GM10847 (cell line): Measurements from ENCODE around the gene CKAP2.

Experiments used
- POLR2A ChIP-seq: IDR thresholded peaks from 2 replicates; pipeline ENCODE4 v1.6.1; 2011; ENCODE audit not compliant: insufficient read length; ENCODE audit errors: extremely low read depth

Gene CKAP2

DNA sequence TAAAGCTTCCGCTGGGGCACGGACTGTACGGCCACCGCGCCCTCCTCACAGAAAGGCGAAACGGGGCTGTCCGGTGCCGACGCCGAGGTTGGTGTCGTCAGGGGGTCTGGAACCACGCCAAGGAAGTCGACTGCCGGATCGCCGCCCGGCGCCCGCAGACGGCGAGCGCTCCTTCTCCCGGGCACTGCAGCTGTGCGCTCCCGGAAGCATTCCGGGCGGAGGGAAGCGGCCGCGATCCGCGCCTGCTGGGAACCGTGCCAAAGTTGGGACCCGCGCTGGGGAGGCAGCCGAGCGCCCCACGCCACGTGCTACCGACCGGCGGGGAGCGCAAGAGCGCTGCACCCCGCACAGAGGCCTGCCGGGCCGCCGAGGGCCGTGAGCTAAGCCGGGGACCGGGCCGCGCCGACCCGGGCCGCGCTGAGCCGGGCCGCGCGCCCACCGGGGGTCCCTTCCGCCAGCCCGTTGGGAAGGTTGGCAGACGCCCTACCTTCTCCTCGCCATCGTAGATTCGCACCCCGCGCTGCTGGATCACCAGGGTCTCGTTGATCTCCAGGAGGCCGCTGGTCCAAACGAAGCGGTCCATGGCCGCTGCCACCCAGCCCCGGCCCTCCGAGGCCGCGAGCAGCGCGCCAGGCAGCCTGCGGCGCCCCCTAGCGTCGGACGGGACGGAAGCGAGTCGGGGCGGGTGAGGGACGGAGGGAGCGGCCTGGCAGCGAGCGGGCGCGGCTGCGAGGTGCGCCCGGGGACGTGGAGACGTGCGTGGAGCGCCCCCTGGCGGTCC, 5.1 kb upstream of the CKAP2 start, which contains the start of gene VPS36:
VPS36 (minus strand) TSS at position 623 of the 781 bp plus-strand sequence; CDS start at position 583, 40 bp downstream.
- TF ChIP-seq POLR2A = peak; percentile 84

DNA sequence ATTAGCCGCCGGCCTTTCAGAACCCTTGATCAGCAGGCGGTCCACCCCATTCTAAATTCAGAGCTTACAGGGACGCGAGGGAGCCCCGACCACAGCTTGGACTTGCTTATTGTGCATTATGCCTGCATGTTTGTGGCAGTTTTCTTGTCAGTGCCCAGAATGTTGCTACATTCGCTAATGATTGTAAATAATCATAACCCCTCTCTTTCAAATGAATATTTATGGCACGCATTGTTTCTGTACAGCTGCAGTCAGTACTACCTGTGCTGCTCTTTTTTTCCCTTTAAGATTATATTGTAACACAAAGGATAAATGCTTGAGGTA, 4.5 kb upstream of the CKAP2 start:
- TF ChIP-seq POLR2A = no peak

DNA sequence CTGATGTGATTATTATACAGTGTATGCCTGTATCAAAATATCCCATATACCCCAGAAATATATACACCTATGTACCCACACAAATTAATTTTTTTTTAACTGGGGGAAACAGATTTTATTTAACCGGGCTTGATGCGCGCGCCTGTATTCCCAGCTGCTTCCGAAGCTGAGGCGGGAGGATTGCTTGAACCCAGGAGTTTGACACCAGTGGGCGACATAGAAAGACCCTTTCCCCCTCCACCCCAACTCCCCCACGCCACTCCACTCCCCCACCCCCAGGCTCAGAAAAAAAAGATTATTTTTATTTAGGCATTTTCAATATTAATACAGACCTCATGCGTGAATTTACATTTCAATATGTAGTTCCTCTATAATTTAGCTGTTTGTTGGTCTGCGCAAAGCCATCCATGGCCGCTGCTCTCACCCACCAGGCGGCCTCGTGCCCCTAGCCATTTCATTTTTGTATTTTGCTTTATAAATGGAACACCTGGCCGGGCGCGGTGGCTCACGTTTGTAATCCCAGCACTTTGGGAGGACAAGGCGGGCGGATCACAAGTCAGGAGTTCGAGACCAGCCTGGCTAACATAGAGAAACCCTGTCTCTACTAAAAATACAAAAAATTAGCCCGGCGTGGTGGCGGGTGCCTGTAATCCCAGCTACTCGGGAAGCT, 4.0 kb upstream of the CKAP2 start:
- TF ChIP-seq POLR2A = no peak

DNA sequence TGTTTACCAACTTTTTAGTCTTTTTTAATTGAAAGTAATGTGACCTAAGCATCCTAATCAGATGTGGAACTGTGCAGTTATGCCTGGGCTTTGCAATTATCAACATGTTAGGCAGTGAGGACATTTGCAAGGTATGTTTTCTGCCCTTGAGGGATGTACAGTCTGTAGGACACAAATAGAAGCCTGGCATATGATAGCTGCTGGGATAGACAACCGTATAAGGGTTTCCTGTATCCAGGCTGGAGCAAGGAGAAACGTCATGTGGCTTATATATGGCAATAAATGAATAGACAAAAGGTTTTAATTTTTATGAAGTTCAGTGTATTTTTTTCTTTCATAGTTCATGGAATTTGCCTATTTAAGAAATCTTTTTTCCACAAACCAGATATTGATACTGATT, 2.8 kb upstream of the CKAP2 start:
- TF ChIP-seq POLR2A = no peak

DNA sequence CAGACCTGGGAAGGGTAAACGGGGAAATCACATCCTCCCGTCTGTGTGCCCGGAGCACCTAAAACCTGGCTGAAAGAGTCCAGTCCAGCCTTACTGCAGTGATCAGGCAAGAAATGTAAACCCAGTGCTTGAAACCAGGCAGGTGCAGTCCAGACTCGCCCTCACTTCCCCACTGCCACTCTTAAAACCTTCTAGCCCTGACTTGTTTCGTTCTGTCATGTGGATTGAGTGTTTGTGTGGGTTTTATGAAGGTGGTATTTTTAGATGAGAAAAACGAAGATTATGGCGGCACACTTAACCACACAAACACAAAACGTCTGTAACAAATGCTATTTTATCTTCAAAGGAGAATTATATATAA, 839 bp upstream of the CKAP2 start:
- TF ChIP-seq POLR2A = no peak

DNA sequence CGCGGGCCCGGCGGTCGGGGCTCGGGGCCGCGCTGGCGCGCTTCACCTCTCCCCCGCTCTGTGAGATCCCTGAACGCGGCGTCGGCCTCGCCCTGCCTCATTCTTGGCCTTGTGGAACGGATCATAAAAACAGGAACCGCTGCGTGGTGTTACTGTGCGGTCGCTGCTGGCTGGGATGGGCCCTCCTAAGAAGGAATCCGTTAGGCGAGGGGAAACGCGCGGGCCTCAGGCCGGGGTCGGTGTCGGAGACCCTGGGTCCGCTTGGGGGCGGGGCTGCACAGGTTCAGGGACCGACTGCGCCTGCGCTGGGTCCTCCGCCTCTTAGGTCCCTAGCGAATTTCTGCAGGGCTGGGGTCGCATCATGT, 381 bp downstream of the CKAP2 start:
- no peak for TF ChIP-seq POLR2A

DNA sequence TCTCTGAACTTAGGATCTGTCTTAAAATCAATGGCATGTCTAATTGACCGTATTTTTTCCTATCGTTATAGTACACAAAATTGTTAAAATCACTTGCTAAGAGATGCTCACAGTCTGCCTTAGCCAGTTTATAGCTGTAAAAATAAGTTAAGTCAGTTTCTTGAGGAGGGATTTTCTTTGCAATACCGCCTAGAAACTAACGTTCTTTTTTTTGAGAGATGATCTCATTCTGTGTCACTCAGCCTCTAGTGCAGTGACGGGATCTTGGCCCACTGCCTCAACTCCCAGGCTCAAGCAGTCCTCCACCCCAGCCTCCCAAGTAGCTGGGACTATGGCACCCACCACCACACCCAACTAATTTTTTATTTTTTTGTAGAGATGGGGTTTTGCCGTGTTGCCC, 4.4 kb downstream of the CKAP2 start:
- TF ChIP-seq POLR2A = no peak

DNA sequence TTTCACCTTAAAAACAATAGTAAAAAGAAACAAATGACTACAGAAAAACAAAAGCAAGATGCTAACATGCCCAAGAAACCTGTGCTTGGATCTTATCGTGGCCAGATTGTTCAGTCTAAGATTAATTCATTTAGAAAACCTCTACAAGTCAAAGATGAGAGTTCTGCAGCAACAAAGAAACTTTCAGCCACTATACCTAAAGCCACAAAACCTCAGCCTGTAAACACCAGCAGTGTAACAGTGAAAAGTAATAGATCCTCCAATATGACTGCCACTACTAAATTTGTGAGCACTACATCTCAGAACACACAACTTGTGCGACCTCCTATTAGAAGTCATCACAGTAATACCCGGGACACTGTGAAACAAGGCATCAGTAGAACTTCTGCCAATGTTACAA, 6.0 kb downstream of the CKAP2 start:
- no peak for TF ChIP-seq POLR2A

DNA sequence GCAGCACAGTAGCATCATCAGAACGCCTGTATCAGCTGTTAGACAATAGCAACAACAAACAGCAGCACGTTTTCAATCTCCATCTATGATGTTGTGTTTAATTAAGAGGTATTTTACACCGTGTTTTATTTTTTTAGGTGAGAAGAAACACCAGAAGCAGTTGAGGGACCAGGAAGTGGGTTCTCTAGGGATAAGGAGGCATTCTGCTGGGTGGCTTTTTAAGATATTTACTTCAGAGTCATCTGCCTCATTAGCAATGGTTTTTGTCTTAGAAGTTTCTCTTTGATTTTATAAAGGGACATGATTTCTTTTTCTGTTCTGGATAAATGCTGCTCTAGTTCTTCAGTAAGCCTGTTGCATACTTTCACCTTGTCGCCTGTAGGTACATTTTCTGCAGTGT, 8.2 kb downstream of the CKAP2 start:
- TF ChIP-seq POLR2A = no peak
